ENCODE data around the gene CDR2.
A peak's percentile ranks its signal among the peaks of the same experiment; 100 is the strongest.
"Not testable (repeated sequence)": the region's sequence is repeated elsewhere in the genome, so short reads cannot be mapped to it uniquely, and the experiment has no call there.

CDR2 gene

DNA sequence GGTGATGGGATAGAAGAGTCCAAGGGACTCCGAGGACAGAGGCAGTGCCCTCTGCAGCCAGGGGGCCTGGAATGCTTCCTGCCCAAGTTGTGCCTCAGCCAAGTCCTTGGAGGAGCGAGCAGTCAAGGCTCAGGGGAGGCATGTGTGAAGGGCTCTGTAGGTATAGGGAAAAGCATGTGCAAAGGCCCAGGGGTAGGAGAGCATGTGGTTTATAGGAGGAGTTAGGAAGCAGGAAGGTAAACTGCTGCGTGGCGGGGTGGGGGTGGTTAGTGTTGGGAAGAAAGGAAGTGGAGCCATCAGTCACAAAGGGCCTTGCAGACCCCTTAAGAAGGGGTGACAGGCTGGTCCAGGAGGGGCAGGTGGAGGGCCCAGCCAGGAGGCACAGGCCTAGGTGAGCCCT, 70.0 kb downstream of the CDR2 start:
- no peak for DNase-seq (ENCODE audit: low spot score)

DNA sequence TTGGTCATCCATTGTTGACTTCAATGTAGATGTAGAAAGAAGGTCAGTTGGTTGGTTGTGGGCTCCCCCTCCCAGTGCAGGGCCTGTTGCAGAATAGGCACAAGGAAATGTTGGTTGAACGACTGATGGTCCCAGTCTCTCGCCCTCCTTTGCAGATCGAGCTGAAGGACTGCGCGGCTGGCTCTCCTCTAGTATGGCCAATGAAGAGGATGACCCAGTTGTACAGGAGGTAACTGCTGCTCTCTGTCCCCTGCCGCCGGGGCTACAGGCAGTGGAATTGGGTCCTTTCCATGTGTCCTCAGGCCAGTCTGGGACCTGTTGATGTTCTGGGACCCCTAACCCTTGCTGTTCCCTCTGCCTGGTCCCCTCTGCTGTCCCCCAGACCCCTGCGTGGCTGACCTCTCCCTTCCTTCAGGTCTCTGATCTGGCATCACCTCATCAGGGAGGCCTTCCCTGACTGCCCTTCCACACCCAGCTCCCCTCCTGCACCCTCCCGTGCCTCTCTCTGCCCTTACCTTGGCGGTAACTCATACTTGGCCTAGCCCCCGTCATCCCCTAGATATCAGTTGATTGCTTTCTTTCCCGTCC, 71.5 kb downstream of the CDR2 start:
- DNase-seq (ENCODE audit: low spot score), result no peak

DNA sequence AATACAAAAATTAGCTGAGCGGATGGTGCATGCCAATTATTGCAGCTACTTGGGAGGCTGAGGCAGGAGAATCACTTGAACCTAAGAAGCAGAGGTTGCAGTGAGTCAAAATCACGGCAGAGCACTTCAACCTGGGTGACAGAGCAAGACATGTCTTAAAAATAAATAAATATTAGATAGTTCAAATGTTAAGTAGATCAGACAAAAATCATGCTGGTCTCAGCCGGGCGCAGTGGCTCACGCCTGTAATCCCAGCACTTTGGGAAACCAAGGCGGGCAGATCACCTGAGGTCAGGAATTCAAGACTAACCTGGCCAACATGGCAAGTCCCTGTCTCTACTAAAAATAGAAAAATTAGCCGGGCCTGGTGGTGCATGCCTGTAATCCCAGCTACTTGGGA, 73.0 kb downstream of the CDR2 start:
- DNase-seq (ENCODE audit: low spot score), result not testable (repeated sequence)

DNA sequence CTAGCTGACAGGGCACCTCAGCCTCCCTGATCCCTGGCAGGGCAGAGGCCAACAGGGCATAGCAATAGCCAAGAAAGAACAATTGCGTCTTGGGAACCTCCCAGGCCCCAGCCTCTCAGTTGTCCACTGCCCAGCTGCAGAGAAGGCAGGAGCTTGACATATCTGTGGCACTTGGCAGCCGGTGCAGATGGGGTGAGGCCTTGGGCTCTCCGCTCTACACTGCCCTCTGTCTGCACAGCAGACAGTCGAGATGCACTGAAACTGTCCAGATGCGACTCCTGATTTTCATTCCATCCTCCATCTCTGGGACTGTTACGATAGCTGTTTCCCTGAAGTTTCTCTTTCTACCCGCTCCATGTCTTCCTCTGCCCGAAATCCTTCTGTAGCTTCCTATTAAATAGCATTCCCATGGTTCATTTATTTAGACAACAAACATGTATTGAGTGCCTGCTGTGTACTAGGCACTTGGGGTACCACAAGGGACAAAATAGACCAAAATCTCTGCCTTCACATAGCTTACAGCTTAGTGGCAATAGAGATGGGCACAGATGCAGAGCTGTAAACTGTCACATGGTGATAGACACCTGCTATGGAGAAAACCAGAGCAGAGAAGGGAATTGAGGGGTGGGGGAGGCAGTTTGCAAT, 73.9 kb downstream of the CDR2 start:
- peak; percentile 65 for DNase-seq (ENCODE audit: low spot score)

DNA sequence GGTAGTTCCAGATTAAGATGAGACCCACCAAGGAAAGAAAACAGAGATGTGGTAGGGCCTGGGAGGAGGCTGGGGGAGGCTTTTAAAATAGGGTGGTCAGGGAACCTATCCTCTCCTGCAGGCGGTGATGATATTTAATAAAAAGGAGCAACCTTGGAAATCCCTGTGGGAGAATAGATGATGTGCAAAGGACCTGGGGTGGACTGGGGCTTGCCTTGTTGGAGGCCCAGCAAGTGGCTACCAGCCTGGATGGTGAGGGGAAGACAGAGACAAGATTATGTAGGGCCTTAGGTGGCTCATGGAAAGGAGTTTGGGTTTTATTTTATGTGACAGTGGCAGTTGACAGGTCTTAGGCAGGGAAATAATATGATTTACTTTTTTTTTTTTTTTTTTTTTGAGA, 75.4 kb downstream of the CDR2 start:
- no peak for DNase-seq (ENCODE audit: low spot score)

DNA sequence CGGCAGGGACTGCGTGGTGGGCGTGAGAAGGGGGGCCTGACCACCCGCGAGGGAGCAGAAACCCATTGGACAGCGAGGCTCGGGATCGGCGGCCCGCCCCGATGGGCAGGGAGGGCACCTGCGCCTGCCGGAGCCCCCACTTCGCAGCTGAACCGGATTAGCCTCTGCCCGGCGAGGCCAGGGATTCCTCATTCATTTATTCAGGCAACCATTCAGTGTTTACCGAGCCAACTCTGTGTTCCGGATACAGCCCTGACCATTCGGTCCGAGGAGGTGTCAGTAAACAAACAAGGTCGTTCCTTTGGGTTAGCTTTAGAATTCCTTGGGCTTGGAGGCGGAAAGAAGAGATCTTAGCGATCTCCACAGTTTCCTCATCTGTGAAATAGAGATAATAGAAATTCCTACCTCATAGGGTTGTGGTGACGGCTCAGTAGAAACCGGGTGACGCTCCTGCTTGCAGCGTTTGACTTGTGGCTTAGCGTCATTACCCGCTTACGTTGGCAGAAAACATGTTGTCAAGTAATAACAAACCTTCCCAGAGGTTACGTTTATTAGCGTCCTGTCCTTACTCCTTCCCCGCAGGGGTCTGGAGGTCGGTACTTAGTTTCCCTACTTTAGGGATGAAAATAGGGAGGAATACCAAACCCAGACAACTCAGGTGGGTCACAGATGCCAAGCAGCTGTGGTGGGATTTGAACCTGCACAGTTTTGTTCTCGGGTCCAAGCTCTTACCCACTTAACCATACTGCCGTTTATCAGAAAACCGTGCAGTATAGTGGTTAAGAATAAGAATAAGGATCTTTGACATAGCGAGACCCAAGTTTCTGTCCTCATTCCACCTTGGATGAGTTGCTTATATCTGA, 76.3 kb downstream of the CDR2 start:
- DNase-seq (ENCODE audit: low spot score), result peak; percentile 60

DNA sequence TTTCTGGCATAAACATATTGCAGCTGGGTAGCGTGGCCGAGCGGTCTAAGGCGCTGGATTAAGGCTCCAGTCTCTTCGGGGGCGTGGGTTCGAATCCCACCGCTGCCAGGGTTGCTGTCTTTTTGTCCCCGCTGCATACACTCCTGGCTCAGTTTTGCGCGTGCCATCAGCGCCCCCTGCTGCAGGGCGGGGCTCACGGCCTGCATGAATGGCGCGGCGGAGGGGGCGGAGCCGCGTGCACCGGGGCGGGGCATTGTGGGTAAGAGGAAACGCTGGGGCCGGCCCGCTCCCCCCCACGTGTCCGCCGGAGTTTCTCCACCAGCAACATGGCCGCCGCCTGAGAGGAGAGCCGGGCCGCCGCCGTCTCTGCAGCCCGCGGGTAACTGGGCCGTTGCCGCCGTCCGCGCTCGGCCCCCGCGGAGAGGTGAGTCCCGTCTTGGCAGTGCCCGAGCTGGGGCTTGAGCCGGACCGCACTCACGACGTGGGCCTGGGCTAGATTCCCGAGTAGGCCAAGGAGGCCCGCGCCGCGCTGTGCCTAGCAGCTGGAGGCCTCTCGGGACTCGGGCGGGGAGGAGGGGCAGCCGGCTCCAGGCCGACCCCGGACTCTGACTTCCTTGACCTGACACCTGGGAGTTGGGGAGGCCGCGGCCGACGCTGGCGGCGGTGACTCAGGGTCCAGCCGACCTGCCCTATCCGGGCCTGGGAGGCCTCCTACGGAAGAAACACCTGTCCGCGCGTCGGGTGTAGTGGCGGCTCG, 77.1 kb downstream of the CDR2 start, which contains the start of gene POLR3E:
Gene POLR3E (plus strand): TSS at position 296 of the 757 bp plus-strand sequence. CDS start 5,560 bp downstream, outside the sequence.
- DNase-seq (ENCODE audit: low spot score), result peak; percentile 75

DNA sequence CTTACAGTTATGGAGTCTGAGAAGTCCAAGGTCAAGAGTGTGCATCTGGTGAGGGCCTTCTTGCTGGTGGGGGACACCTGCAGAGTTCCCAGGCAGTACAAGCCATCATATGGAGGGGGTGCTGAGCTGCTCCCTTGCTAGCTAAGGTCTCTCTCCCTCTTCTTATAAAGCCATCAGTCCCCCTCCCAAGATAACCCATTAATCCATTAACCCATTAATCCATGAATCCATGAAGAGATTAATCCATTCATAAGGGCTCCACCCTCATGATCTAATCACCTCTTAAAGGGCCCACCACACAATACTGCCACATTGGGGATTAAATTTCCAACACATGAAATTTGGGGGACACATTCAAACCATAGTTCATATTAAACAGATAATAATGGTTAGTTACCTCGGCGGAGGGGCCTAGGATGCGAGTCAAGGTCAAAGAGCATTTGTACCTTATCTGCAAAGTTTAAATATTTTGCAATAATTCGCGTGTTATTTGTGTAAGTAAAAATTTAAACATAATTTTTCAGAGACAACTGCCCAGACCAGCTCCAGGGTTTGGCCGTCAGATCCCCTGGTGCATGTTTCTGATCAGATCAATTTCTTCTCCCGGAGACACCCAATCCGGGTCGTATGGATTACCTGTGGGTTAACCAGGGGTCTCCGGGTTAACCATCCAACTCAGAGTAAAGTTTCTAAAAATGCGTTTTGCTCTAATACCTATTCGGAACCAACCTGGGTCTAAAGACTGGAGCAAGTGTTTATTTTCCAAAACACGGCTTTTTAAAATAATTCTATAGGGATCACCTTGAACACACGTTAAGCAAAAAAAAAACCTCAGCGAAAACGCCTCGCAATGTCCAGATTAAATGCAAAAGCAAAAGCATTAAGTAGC, 78.0 kb downstream of the CDR2 start:
- DNase-seq (ENCODE audit: low spot score), result peak; percentile 26
